ENCODE measurements around the gene TMEM207.

TMEM207 gene

GRCh38 chr3:190449801-190450200, at the start of gene TMEM207:
Gene TMEM207, minus strand, starts transcription at chr3:190449901. Its CDS starts 92 bp downstream, at chr3:190449809.
- no peak within 1 kb of the TSS for H3K4me3 ChIP-seq (ENCODE audit: low read length)
- no peaks in the 10 kb centered on the region for H3K27me3 ChIP-seq (ENCODE audit: control insufficient read depth, insufficient read depth, low read length)
- H3K4me1 ChIP-seq (ENCODE audit: control insufficient read depth, low read depth, low read length), result no peaks in the 10 kb centered on the region
- H3K27ac ChIP-seq (ENCODE audit: low read length), result no peak within 1 kb of the TSS
- H3K9ac ChIP-seq (ENCODE audit: low read length), result no peak within 1 kb of the TSS
- no peaks in the 10 kb centered on the region for H3K36me3 ChIP-seq (ENCODE audit: control insufficient read depth, low read depth, low read length)
- H3K9me3 ChIP-seq (ENCODE audit: control insufficient read depth, low read depth, low read length), result no peaks in the 10 kb centered on the region

DNA sequence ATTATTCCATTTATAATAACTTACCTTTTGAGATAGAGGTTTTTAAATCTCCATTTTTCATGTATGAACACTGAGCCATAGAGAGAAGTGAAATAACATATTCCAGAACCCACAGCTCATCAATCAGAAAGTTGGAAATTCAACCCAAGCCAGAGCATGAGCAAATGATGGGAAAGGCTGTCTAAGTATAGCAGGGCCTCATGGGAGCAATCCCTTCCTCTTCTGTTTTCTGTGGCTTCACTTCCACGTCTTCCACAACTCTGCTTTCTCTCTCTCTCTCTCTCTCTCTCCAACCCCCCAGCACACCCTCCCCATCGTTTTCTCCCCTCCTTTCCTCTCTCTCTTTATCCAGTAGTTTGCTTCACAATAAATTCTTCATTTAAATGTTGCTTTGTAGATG, 49.4 kb upstream of the TMEM207 start:
- H3K27ac ChIP-seq (ENCODE audit: low read length), result no peak overlapping the region
- no peaks in the 10 kb centered on the region for H3K4me1 ChIP-seq (ENCODE audit: control insufficient read depth, low read depth, low read length)
- H3K36me3 ChIP-seq (ENCODE audit: control insufficient read depth, low read depth, low read length), result no peaks in the 10 kb centered on the region
- no peaks in the 10 kb centered on the region for H3K9me3 ChIP-seq (ENCODE audit: control insufficient read depth, low read depth, low read length)
- H3K4me3 ChIP-seq (ENCODE audit: low read length), result no peak overlapping the region
- no peak overlapping the region for H3K9ac ChIP-seq (ENCODE audit: low read length)
- H3K27me3 ChIP-seq (ENCODE audit: control insufficient read depth, insufficient read depth, low read length), result no peaks in the 10 kb centered on the region

DNA sequence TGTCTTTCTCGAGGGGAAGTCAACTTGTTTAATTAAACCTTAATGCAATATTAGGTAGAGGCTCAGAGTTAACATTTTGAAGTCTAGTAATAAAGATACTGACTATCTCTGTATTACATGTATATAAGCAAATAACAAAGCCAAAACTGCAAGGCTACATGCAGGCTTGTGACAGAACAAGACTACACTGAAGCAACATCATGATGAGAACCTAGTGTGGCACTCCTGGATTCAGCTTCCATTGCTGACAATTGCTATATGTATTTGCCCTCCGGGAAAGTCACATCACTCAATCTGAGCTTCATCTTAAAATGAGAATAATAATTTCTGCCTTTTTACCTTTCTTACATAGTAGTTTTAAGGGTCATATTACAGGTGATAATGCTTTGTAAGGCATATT, 48.6 kb upstream of the TMEM207 start:
- Histone ChIP-seq H3K4me3 (ENCODE audit: low read length) (no peak overlapping the region), H3K27ac (ENCODE audit: low read length) (no peak overlapping the region), H3K4me1 (ENCODE audit: control insufficient read depth, low read depth, low read length) (no peaks in the 10 kb centered on the region)

GRCh38 chr3:190497811-190498210, 48.1 kb upstream of the TMEM207 start:
- Histone ChIP-seq H3K9me3 (ENCODE audit: control insufficient read depth, low read depth, low read length) (no peaks in the 10 kb centered on the region), H3K36me3 (ENCODE audit: control insufficient read depth, low read depth, low read length) (no peaks in the 10 kb centered on the region), H3K27me3 (ENCODE audit: control insufficient read depth, insufficient read depth, low read length) (no peaks in the 10 kb centered on the region), H3K27ac (ENCODE audit: low read length) (no peak overlapping the region), H3K4me3 (ENCODE audit: low read length) (no peak overlapping the region), H3K4me1 (ENCODE audit: control insufficient read depth, low read depth, low read length) (no peaks in the 10 kb centered on the region), H3K9ac (ENCODE audit: low read length) (no peak overlapping the region)

More for the DNA sequence above, 48.6 kb upstream of the TMEM207 start:
- Histone ChIP-seq H3K9me3 (ENCODE audit: control insufficient read depth, low read depth, low read length) (no peaks in the 10 kb centered on the region), H3K27me3 (ENCODE audit: control insufficient read depth, insufficient read depth, low read length) (no peaks in the 10 kb centered on the region), H3K9ac (ENCODE audit: low read length) (no peak overlapping the region), H3K36me3 (ENCODE audit: control insufficient read depth, low read depth, low read length) (no peaks in the 10 kb centered on the region)

DNA sequence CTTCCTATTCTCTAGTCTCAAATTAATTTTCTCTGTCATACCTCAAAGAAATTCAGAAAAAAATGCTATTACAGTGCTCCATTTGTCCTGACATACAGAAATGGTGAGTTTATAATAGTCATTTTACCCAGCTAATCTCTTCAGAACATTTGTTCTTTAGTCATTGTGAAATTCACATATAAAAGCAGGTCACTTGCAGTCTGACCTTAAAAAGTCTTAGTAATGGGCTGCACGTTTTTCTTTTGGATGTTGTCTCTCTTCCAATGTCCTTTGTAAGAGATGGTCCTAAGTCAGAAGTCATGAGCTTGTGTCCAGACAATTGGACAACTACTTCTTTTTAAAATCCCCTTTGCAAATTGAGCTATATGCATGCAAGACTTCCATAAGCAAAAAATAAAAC, 47.2 kb upstream of the TMEM207 start:
- no peaks in the 10 kb centered on the region for H3K9me3 ChIP-seq (ENCODE audit: control insufficient read depth, low read depth, low read length)
- no peak overlapping the region for H3K4me3 ChIP-seq (ENCODE audit: low read length)
- no peaks in the 10 kb centered on the region for H3K27me3 ChIP-seq (ENCODE audit: control insufficient read depth, insufficient read depth, low read length)
- no peaks in the 10 kb centered on the region for H3K36me3 ChIP-seq (ENCODE audit: control insufficient read depth, low read depth, low read length)
- H3K4me1 ChIP-seq (ENCODE audit: control insufficient read depth, low read depth, low read length), result no peaks in the 10 kb centered on the region
- no peak overlapping the region for H3K27ac ChIP-seq (ENCODE audit: low read length)
- H3K9ac ChIP-seq (ENCODE audit: low read length), result no peak overlapping the region

DNA sequence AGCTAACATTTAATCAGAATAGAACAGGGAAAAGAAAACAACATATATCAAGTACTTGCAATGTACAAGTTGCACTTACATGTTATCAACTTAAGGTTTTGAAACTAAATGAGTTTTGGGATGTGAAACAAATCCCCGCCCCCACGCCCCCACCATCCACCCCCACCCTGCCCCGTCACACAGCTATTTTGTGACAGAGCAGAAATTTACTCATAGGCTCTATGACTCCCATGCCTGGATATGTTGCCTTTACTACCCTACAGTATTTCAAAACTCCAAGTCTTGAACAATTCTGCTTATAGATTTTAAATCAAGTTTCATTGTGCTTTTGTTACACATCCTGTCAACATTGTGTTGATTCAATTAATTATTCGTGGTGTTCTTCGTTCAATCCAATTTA, 46.1 kb upstream of the TMEM207 start:
- H3K9me3 ChIP-seq (ENCODE audit: control insufficient read depth, low read depth, low read length), result no peaks in the 10 kb centered on the region
- no peak overlapping the region for H3K27ac ChIP-seq (ENCODE audit: low read length)
- no peak overlapping the region for H3K4me3 ChIP-seq (ENCODE audit: low read length)
- H3K36me3 ChIP-seq (ENCODE audit: control insufficient read depth, low read depth, low read length), result no peaks in the 10 kb centered on the region
- H3K4me1 ChIP-seq (ENCODE audit: control insufficient read depth, low read depth, low read length), result no peaks in the 10 kb centered on the region
- no peaks in the 10 kb centered on the region for H3K27me3 ChIP-seq (ENCODE audit: control insufficient read depth, insufficient read depth, low read length)
- no peak overlapping the region for H3K9ac ChIP-seq (ENCODE audit: low read length)

DNA sequence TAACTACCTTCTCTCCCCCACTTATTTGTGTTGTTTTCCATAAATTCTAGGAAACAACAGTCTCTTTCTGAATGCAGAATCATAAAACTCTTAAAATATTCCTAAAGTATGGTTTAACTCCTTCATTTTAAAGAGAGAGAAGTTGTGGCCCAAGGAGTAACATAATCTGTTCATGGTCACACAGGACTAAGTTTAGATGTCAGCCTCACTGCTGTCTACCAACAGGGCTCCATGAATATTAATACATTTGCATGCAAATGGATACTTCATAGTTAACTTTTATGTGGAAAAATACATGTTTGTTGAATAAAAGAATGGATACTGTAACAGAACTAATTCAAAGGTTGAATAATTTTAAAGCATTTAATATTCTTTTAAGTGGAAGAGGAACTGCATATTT, 45.7 kb upstream of the TMEM207 start:
- Histone ChIP-seq H3K9me3 (ENCODE audit: control insufficient read depth, low read depth, low read length) (no peaks in the 10 kb centered on the region), H3K27me3 (ENCODE audit: control insufficient read depth, insufficient read depth, low read length) (no peaks in the 10 kb centered on the region), H3K9ac (ENCODE audit: low read length) (no peak overlapping the region), H3K27ac (ENCODE audit: low read length) (no peak overlapping the region), H3K4me3 (ENCODE audit: low read length) (no peak overlapping the region), H3K4me1 (ENCODE audit: control insufficient read depth, low read depth, low read length) (no peaks in the 10 kb centered on the region), H3K36me3 (ENCODE audit: control insufficient read depth, low read depth, low read length) (no peaks in the 10 kb centered on the region)

- Histone ChIP-seq H3K27ac (ENCODE audit: low read length) (no peak overlapping the region), H3K9ac (ENCODE audit: low read length) (no peak overlapping the region), H3K4me3 (ENCODE audit: low read length) (no peak overlapping the region), H3K9me3 (ENCODE audit: control insufficient read depth, low read depth, low read length) (no peaks in the 10 kb centered on the region), H3K36me3 (ENCODE audit: control insufficient read depth, low read depth, low read length) (no peaks in the 10 kb centered on the region), H3K27me3 (ENCODE audit: control insufficient read depth, insufficient read depth, low read length) (no peaks in the 10 kb centered on the region), H3K4me1 (ENCODE audit: control insufficient read depth, low read depth, low read length) (no peaks in the 10 kb centered on the region)
Observed at GRCh38 chr3:190494907-190495306, 45.2 kb upstream of the TMEM207 start.

DNA sequence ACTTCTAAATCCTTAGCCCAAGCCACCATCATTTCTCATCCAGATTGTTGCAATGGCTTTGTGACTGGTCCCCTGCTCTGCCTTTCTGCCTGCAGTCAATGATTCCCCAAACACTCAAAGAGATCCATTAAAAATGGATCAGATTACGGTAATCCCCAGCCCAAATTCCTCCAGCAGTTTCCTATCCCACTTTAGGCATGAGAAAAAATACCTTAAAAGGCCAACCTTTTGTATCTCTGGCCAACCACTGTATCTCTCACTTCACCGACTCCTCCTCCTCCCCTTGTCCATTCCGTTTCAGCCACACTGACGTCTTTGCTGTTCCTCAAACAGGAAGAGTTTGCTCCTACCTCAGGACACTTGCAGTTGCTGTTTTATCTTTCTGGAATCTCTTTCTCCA, 43.3 kb upstream of the TMEM207 start:
- no peak overlapping the region for H3K27ac ChIP-seq (ENCODE audit: low read length)
- H3K36me3 ChIP-seq (ENCODE audit: control insufficient read depth, low read depth, low read length), result no peaks in the 10 kb centered on the region
- H3K4me3 ChIP-seq (ENCODE audit: low read length), result no peak overlapping the region
- no peaks in the 10 kb centered on the region for H3K27me3 ChIP-seq (ENCODE audit: control insufficient read depth, insufficient read depth, low read length)
- no peak overlapping the region for H3K9ac ChIP-seq (ENCODE audit: low read length)
- no peaks in the 10 kb centered on the region for H3K4me1 ChIP-seq (ENCODE audit: control insufficient read depth, low read depth, low read length)
- H3K9me3 ChIP-seq (ENCODE audit: control insufficient read depth, low read depth, low read length), result no peaks in the 10 kb centered on the region

GRCh38 chr3:190492129-190492528, 42.4 kb upstream of the TMEM207 start:
- H3K27me3 ChIP-seq (ENCODE audit: control insufficient read depth, insufficient read depth, low read length), result no peaks in the 10 kb centered on the region
- no peaks in the 10 kb centered on the region for H3K36me3 ChIP-seq (ENCODE audit: control insufficient read depth, low read depth, low read length)
- H3K27ac ChIP-seq (ENCODE audit: low read length), result no peak overlapping the region
- no peak overlapping the region for H3K9ac ChIP-seq (ENCODE audit: low read length)
- H3K9me3 ChIP-seq (ENCODE audit: control insufficient read depth, low read depth, low read length), result no peaks in the 10 kb centered on the region
- no peaks in the 10 kb centered on the region for H3K4me1 ChIP-seq (ENCODE audit: control insufficient read depth, low read depth, low read length)
- no peak overlapping the region for H3K4me3 ChIP-seq (ENCODE audit: low read length)

GRCh38 chr3:190491533-190492054, 41.9 kb upstream of the TMEM207 start:
- no peaks in the 10 kb centered on the region for H3K27me3 ChIP-seq (ENCODE audit: control insufficient read depth, insufficient read depth, low read length)
- no peaks in the 10 kb centered on the region for H3K36me3 ChIP-seq (ENCODE audit: control insufficient read depth, low read depth, low read length)
- H3K9me3 ChIP-seq (ENCODE audit: control insufficient read depth, low read depth, low read length), result no peaks in the 10 kb centered on the region
- no peak overlapping the region for H3K27ac ChIP-seq (ENCODE audit: low read length)
- no peak overlapping the region for H3K4me3 ChIP-seq (ENCODE audit: low read length)
- peaks cover 2% of the 10 kb centered on the region for H3K4me1 ChIP-seq (ENCODE audit: control insufficient read depth, low read depth, low read length)
- H3K9ac ChIP-seq (ENCODE audit: low read length), result no peak overlapping the region

DNA sequence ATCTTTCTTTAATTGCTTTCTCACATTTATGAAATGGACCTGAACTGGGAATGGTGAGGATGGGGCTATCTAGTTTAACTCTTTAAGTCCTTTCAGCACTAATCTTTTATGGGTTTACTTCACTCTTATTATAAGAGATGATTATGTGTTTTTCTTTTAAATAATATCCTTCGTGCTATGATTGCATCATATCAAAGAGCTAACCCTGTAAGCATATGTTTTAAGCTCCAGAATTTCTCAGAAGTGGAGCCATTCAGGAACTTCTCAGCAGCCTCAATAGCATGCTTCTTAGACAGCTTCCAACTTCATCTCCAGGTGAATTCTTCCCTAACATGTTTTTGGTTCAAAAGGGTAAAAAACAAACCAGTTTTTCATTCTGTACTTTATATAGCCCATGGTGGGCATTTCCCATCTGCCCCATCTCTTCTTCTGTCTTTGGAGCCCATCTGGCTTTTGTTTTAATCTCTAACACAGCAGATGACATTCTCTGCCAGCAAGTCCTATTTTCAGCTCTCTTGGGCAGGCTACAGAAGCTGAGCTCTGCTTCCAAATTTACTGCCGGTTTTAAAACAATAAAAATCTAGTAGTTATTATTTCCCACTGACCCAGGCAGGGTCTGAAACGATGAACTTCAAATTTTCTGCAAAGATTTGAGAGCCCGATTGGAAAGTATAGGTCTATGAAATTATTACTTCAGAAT, 37.4 kb upstream of the TMEM207 start:
- Histone ChIP-seq H3K36me3 (ENCODE audit: control insufficient read depth, low read depth, low read length) (no peaks in the 10 kb centered on the region), H3K4me1 (ENCODE audit: control insufficient read depth, low read depth, low read length) (peaks cover 8% of the 10 kb centered on the region), H3K4me3 (ENCODE audit: low read length) (no peak overlapping the region), H3K9ac (ENCODE audit: low read length) (no peak overlapping the region), H3K27ac (ENCODE audit: low read length) (no peak overlapping the region), H3K27me3 (ENCODE audit: control insufficient read depth, insufficient read depth, low read length) (no peaks in the 10 kb centered on the region), H3K9me3 (ENCODE audit: control insufficient read depth, low read depth, low read length) (no peaks in the 10 kb centered on the region)

Data from iPS-18a (cell line).